PC-9 (cell line): ENCODE results near the gene SNRPA1. TPM values are rescaled to one million over a fixed set of nuclear protein-coding genes. Genes with fewer than 3 reads are reported as not detected.

Experiments
- BruUV-seq: library from RNA; stranded (reverse); fragments of 400-500 nt; replicated peaks from 2 replicates; lab custom pipeline; 2021; lab: Mats Ljungman, UMichigan
- CTCF ChIA-PET: fragments of 300-600 bp; sonication (Branson Sonifier 250); formaldehyde crosslinking; loops from one replicate; lab custom pipeline; 2022; ENCODE audit warnings: antibody characterized with exemption; lab: Charles Lee
- POLR2A ChIA-PET: fragments of 300-600 bp; sonication (Branson Sonifier 250); formaldehyde crosslinking; loops from one replicate; lab custom pipeline; 2022; ENCODE audit warnings: antibody characterized with exemption; ENCODE audit not compliant: unreplicated experiment; lab: Charles Lee
- DNase-seq, 2 experiments: peaks; one replicate each; pipeline versions ENCODE4 v3.0.0 to v3.0.0-alpha.2; 2015 to 2022; ENCODE audit warnings: mixed read lengths in 1 of 2
- H2AFZ ChIP-seq: fragments of 200-600 bp; sonication (generic); 2 replicates; pipeline ENCODE4 v1.8.1; 2017; ENCODE audit warnings: antibody characterized with exemption
- H3F3A ChIP-seq: fragments of 200-600 bp; sonication (generic); 2 replicates; pipeline ENCODE4 v1.8.1; 2017; ENCODE audit warnings: antibody characterized with exemption, mild to moderate bottlenecking, low read depth; ENCODE audit not compliant: insufficient read depth
- H3K27ac ChIP-seq: fragments of 200-600 bp; sonication (generic); 2 replicates; pipeline ENCODE4 v1.6.1; 2016; ENCODE audit warnings: mixed run types
- H3K27me3 ChIP-seq: fragments of 200-600 bp; sonication (generic); 2 replicates; pipeline ENCODE4 v1.6.1; 2016; ENCODE audit warnings: low read depth, mixed run types; ENCODE audit not compliant: insufficient read depth
- H3K36me3 ChIP-seq: fragments of 200-600 bp; sonication (generic); 2 replicates; pipeline ENCODE4 v1.6.1; 2016; ENCODE audit warnings: low read depth, mixed run types
- H3K4me1 ChIP-seq: fragments of 200-600 bp; sonication (generic); replicated peaks from 2 replicates; pipeline ENCODE4 v1.6.1; 2016; ENCODE audit warnings: mixed run types; ENCODE audit not compliant: insufficient read depth
- H3K4me2 ChIP-seq: fragments of 200-600 bp; sonication (generic); 2 replicates; pipeline ENCODE4 v1.6.1; 2017; ENCODE audit warnings: mixed run types
- H3K4me3 ChIP-seq: fragments of 200-600 bp; sonication (generic); 2 replicates; pipeline ENCODE4 v1.6.1; 2016; ENCODE audit warnings: mixed run types
- H3K79me2 ChIP-seq: fragments of 200-600 bp; sonication (generic); 2 replicates; pipeline ENCODE4 v1.6.1; 2017; ENCODE audit warnings: low read depth, mixed run types
- H3K9me2 ChIP-seq: fragments of 200-600 bp; sonication (generic); 2 replicates; pipeline ENCODE4 v1.8.1; 2017; ENCODE audit warnings: mild to moderate bottlenecking; ENCODE audit not compliant: insufficient read depth
- H3K9me3 ChIP-seq: fragments of 200-600 bp; sonication (generic); 2 replicates; pipeline ENCODE4 v1.8.1; 2016; ENCODE audit warnings: low read depth; ENCODE audit not compliant: insufficient read depth
- H4K20me1 ChIP-seq: fragments of 200-600 bp; sonication (generic); 2 replicates; pipeline ENCODE4 v1.8.1; 2017; ENCODE audit not compliant: insufficient read depth
- CTCF ChIP-seq: fragments of 200-600 bp; sonication (generic); conservative IDR thresholded peaks from 2 replicates; pipeline ENCODE4 v1.6.1; 2017; ENCODE audit warnings: mixed run types, antibody characterized with exemption, mild to moderate bottlenecking, moderate library complexity
- EZH2 ChIP-seq: fragments of 200-600 bp; sonication (generic); IDR thresholded peaks from 2 replicates; pipeline ENCODE4 v1.8.0; 2017; ENCODE audit warnings: antibody characterized with exemption, low read depth
- intact Hi-C: fragments of 100-400 bp; cut with micrococcal nuclease; formaldehyde crosslinking; loops from one replicate; pipeline ENCODE4 v1.10.0; 2022; ENCODE audit not compliant: unreplicated experiment
- total RNA-seq: library from RNA; stranded (reverse); gene quantifications from 2 replicates; pipeline ENCODE4 v1.2.3, GENCODE V29; 2021

SNRPA1 gene
- total RNA-seq, 1 experiment from 2014 or later: 95.0 TPM

GRCh38 chr15:101316529-101316928 is 21.5 kb upstream of the SNRPA1 start:
- Histone ChIP-seq H3K4me2 (no peak overlapping the region), H3K4me3 (no peak overlapping the region), H3K9me3 (no peaks in the 10 kb centered on the region), H3F3A (no peaks in the 10 kb centered on the region), H3K4me1 (no peaks in the 10 kb centered on the region), H2AFZ (no peak overlapping the region), H3K9me2 (no peaks in the 10 kb centered on the region), H4K20me1 (no peaks in the 10 kb centered on the region), H3K27me3 (no peaks in the 10 kb centered on the region), H3K79me2 (no peaks in the 10 kb centered on the region), H3K27ac (no peak overlapping the region), H3K36me3 (no peaks in the 10 kb centered on the region)
- TF ChIP-seq CTCF (no peak), EZH2 (no peak)
- BruUV-seq: no TSS peak
- intact Hi-C loops: no loop called here
- ChIA-PET POLR2A (no interaction called here), CTCF (no interaction called here)
- no peak for DNase-seq

DNA sequence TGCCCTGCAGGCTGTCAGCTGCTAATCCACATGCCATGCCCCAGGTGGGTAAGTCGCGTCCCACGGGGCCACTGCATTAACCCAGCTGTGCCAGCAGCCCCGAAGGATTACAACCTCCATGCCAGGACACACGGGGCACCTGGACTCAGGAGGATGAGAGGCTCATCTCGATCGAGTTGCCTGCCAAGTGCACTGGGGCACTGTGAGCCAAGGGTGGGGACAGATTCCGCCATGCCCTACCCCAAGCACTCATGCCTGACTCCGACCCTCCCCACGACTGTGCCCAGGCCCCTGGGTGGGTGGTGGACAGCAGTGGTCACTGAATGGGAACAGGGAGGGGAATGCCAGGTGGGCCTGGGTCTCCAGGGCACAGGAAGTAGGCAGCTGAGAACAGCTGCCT is 20.7 kb upstream of the SNRPA1 start:
- Histone ChIP-seq H4K20me1 (no peaks in the 10 kb centered on the region), H3K4me1 (no peaks in the 10 kb centered on the region), H3K36me3 (no peaks in the 10 kb centered on the region), H3K4me3 (no peak overlapping the region), H2AFZ (no peak overlapping the region), H3K27ac (no peak overlapping the region), H3K9me2 (no peaks in the 10 kb centered on the region), H3K27me3 (no peaks in the 10 kb centered on the region), H3K79me2 (no peaks in the 10 kb centered on the region), H3F3A (no peaks in the 10 kb centered on the region), H3K9me3 (no peaks in the 10 kb centered on the region), H3K4me2 (no peak overlapping the region)
- ChIA-PET CTCF (no interaction called here), POLR2A (no interaction called here)
- no TSS peak for BruUV-seq
- no peak for TF ChIP-seq EZH2
- intact Hi-C loops: no loop called here
- no peak for DNase-seq

DNA sequence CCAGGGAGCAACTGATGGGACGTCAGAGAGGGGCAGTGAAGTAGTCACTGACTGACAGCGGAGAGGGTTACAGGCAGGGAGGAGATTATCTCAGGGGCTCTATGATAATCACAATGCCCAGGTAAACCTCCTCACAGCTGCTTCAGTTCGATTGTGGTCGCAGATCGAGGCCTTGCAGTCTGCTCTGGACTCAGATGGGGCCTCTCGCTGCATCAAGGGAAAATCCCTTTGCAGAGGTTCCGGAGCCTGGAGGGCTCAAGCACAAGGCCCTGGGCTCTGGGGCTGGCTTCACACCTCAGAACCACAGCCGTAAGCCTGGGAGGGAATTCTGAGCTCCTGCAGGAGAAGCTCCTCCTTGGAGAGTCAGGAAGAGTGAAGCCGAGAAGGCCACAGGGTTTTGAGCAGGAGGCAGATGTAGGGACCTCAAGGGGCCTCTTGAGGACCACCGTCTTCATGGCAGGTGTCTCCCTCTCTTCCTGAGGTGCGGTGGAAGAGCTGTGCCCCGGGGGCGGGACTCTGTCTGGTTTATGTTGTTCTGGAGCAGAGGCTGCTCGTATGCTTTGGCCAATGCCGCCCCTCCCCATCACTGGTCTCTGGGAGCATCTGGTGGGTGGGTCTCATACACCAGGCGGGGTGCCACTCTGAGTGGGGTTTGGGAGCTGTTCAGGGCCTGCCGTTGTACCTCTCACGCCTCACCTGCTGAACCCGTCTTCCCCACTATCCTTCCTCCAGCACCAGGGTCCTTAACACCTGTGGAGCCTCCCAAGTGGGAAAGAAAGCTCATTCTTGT is 19.5 kb upstream of the SNRPA1 start:
- no peaks in the 10 kb centered on the region for H3K9me3 ChIP-seq
- H2AFZ ChIP-seq: no peak overlapping the region
- no peaks in the 10 kb centered on the region for H3K27me3 ChIP-seq
- no peaks in the 10 kb centered on the region for H3K36me3 ChIP-seq
- no peaks in the 10 kb centered on the region for H3K9me2 ChIP-seq
- BruUV-seq: no TSS peak
- H3K4me2 ChIP-seq: no peak overlapping the region
- TF ChIP-seq CTCF (no peak), EZH2 (no peak)
- H4K20me1 ChIP-seq: no peaks in the 10 kb centered on the region
- no peaks in the 10 kb centered on the region for H3K79me2 ChIP-seq
- H3K4me1 ChIP-seq: no peaks in the 10 kb centered on the region
- no peak for DNase-seq
- intact Hi-C loops: no loop called here
- no peaks in the 10 kb centered on the region for H3F3A ChIP-seq
- no peak overlapping the region for H3K4me3 ChIP-seq
- ChIA-PET CTCF (no interaction called here), POLR2A (no interaction called here)
- H3K27ac ChIP-seq: no peak overlapping the region
